ENCODE data around the gene RANGAP1. TPM values are rescaled to one million over a fixed set of nuclear protein-coding genes. Genes with fewer than 3 reads are reported as not detected.
A peak's percentile ranks its signal among the peaks of the same experiment; 100 is the strongest.

RANGAP1 gene
- total and polyA plus RNA-seq, 2 of the 13 experiments (the other 11 are each of a cell fraction or from before 2014, with no cell fraction given), result 51.8 to 83.9 TPM

DNA sequence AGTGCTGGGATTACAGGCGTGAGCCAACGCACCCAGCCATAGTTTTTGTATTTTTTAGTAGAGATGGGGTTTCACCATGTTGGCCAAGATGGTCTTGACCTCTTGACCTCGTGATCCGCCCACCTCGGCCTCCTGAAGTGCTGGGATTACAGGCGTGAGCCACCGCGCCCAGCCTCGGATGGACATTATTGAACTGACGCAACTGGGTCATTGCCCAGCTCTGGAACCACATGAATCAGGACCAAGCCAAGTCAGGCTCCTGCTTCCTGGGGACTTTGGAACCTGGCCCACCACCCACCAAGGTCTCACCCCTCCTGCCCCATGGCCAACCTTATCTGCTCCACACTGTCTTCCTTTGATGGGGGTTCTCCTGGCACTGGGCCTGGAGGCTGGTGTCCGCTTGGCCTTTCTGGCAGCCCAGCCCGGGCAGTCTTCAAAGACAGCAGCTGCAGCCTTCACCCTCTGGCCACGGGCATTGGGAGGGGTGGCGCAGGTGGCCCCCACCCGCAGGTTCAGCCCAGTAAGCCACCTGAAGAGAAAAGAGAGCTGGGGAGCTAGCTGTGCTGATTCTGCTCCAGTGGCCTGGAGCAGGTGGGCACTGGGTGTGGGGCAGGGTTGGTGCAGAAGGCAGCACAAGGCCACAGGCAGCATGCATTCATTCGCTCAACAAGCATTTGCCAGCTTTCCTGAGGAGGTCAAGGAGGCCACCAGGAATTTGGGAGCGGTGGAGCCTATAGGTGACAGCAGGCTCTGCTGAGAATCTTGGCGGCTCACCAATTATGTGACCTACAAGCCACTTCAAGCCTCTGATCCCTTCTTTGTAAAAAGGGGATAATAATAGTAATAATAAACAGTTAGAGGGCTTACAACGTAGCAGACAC lies 50.9 kb downstream of the RANGAP1 start (continued):
- TF ChIP-seq ZNF318 (CRISPR knock-in tag; IDR thresholded peaks at IDR 0.05) (no peak), NFRKB (IDR thresholded peaks at IDR 0.05) (no peak), AGO1 (IDR thresholded peaks at IDR 0.05; ENCODE audit: low read depth, low read length, poor library complexity, severe bottlenecking) (peak; percentile 50), HDAC1 (CRISPR knock-in tag; IDR thresholded peaks at IDR 0.05) (peak; percentile 60; the same call in 1 of the 2 replicates), HNRNPL (IDR thresholded peaks at IDR 0.05; ENCODE audit: low read depth, low read length) (peak; percentile 98), KDM4B (CRISPR knock-in tag; IDR thresholded peaks at IDR 0.05) (0 out of 2 replicates have a peak, but pooled peaks have one; percentile 73), ZBTB7B (CRISPR knock-in tag; IDR thresholded peaks at IDR 0.05) (peak; percentile 79; the same call in 1 of the 2 replicates), ZNF484 (CRISPR knock-in tag; IDR thresholded peaks at IDR 0.05; ENCODE audit: borderline replicate concordance, low read depth) (no peak), SMAD3 (CRISPR knock-in tag; IDR thresholded peaks at IDR 0.05) (0 out of 2 replicates have a peak, but pooled peaks have one; percentile 49), GATAD2A (CRISPR knock-in tag; IDR thresholded peaks at IDR 0.05) (peak; percentile 81), FOSL1 (CRISPR knock-in tag; IDR thresholded peaks at IDR 0.05; ENCODE audit: borderline replicate concordance) (0 out of 2 replicates have a peak, but pooled peaks have one; percentile 37), ZBTB37 (CRISPR knock-in tag; IDR thresholded peaks at IDR 0.05) (no peak)
- TF ChIP-seq, protein P1, sequence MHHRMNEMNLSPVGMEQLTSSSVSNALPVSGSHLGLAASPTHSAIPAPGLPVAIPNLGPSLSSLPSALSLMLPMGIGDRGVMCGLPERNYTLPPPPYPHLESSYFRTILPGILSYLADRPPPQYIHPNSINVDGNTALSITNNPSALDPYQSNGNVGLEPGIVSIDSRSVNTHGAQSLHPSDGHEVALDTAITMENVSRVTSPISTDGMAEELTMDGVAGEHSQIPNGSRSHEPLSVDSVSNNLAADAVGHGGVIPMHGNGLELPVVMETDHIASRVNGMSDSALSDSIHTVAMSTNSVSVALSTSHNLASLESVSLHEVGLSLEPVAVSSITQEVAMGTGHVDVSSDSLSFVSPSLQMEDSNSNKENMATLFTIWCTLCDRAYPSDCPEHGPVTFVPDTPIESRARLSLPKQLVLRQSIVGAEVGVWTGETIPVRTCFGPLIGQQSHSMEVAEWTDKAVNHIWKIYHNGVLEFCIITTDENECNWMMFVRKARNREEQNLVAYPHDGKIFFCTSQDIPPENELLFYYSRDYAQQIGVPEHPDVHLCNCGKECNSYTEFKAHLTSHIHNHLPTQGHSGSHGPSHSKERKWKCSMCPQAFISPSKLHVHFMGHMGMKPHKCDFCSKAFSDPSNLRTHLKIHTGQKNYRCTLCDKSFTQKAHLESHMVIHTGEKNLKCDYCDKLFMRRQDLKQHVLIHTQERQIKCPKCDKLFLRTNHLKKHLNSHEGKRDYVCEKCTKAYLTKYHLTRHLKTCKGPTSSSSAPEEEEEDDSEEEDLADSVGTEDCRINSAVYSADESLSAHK (CRISPR knock-in tag; IDR thresholded peaks at IDR 0.05; ENCODE audit: borderline replicate concordance), result no peak
- TF ChIP-seq, protein P2, sequence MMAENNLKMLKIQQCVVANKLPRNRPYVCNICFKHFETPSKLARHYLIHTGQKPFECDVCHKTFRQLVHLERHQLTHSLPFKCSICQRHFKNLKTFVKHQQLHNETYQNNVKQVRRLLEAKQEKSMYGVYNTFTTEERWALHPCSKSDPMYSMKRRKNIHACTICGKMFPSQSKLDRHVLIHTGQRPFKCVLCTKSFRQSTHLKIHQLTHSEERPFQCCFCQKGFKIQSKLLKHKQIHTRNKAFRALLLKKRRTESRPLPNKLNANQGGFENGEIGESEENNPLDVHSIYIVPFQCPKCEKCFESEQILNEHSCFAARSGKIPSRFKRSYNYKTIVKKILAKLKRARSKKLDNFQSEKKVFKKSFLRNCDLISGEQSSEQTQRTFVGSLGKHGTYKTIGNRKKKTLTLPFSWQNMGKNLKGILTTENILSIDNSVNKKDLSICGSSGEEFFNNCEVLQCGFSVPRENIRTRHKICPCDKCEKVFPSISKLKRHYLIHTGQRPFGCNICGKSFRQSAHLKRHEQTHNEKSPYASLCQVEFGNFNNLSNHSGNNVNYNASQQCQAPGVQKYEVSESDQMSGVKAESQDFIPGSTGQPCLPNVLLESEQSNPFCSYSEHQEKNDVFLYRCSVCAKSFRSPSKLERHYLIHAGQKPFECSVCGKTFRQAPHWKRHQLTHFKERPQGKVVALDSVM (CRISPR knock-in tag; IDR thresholded peaks at IDR 0.05), result no peak; the same call in 1 of the 2 replicates
